Measurements from ENCODE around the gene OS9.
A peak's percentile ranks its signal among the peaks of the same experiment; 100 is the strongest.

The OS9 gene

GRCh38 chr12:57737467-57738460, 43.8 kb downstream of the OS9 start:
- no peak for DNase-seq

- no peak for DNase-seq
Measured at GRCh38 chr12:57738661-57739237, 44.8 kb downstream of the OS9 start, which contains the start of gene AGAP2. AGAP2 (minus strand) TSS chr12:57738742; CDS start chr12:57738246, 496 bp downstream.

GRCh38 chr12:57739387-57739786, 45.5 kb downstream of the OS9 start:
- DNase-seq, result no peak

GRCh38 chr12:57739914-57740538, 46.1 kb downstream of the OS9 start:
- DNase-seq, result no peak

GRCh38 chr12:57740656-57741412, 46.9 kb downstream of the OS9 start:
- DNase-seq, result no peak

GRCh38 chr12:57741413-57741789, 47.5 kb downstream of the OS9 start:
- no peak for DNase-seq

- no peak for DNase-seq
Measured at GRCh38 chr12:57741844-57742738, 48.2 kb downstream of the OS9 start.

GRCh38 chr12:57743769-57744168, 49.8 kb downstream of the OS9 start:
- no peak for DNase-seq

GRCh38 chr12:57744194-57744776, 50.4 kb downstream of the OS9 start:
- no peak for DNase-seq

GRCh38 chr12:57744777-57745484, 51.0 kb downstream of the OS9 start, which contains the start of gene TSPAN31:
TSPAN31 (plus strand) TSS chr12:57745039; CDS start chr12:57745155, 116 bp downstream.
- DNase-seq, result peak; percentile 57

- DNase-seq, result no peak
Measured at GRCh38 chr12:57745485-57745881, 51.6 kb downstream of the OS9 start.

GRCh38 chr12:57746025-57746424, 52.1 kb downstream of the OS9 start:
- no peak for DNase-seq

- DNase-seq, result no peak
Measured at GRCh38 chr12:57749061-57749460, 55.1 kb downstream of the OS9 start.

- DNase-seq, result no peak
Measured at GRCh38 chr12:57750561-57751431, 56.9 kb downstream of the OS9 start.

- DNase-seq, result no peak
Measured at GRCh38 chr12:57751432-57751787, 57.5 kb downstream of the OS9 start.

- peak; percentile 91 for DNase-seq
Measured at GRCh38 chr12:57751788-57752667, 58.1 kb downstream of the OS9 start, which contains the start of gene CDK4. CDK4 (minus strand) TSS chr12:57752310; CDS start chr12:57751717, 593 bp downstream.

- no peak for DNase-seq
Measured at GRCh38 chr12:57752668-57753000, 58.7 kb downstream of the OS9 start.

- DNase-seq, result no peak
Measured at GRCh38 chr12:57753756-57754337, 59.9 kb downstream of the OS9 start.
